HL-60 (cell line): ENCODE data around the gene CRIP3.

Source experiments
- DNase-seq, 2 experiments: peaks; one replicate each; pipeline ENCODE4 v3.0.0-alpha.2; 2010 to 2020; ENCODE audit warnings: low read depth in 1 of 2, low spot score in 1 of 2
- H3K27ac ChIP-seq: fragments of 250-450 bp; sonication (Bioruptor Pico); replicated peaks from 2 replicates; pipeline ENCODE4 v1.5.1; 2020; ENCODE audit warnings: mild to moderate bottlenecking, moderate library complexity
- H3K27me3 ChIP-seq: fragments of 250-450 bp; sonication (Bioruptor Pico); 2 replicates; pipeline ENCODE4 v1.5.1; 2021; ENCODE audit warnings: mild to moderate bottlenecking, moderate library complexity; ENCODE audit not compliant: insufficient read depth, poor library complexity, severe bottlenecking
- H3K4me3 ChIP-seq: replicated peaks from 2 replicates; pipeline ENCODE4 v1.5.1; 2011; ENCODE audit warnings: mild to moderate bottlenecking, control low read depth, low read length; ENCODE audit not compliant: insufficient read depth
- CTCF ChIP-seq: IDR thresholded peaks from one replicate; pipeline ENCODE4 v1.5.1; 2011; ENCODE audit warnings: low read length, control low read depth, inconsistent platforms; ENCODE audit not compliant: insufficient read depth
- GABPA ChIP-seq: IDR thresholded peaks from 2 replicates; pipeline ENCODE4 v1.6.1; 2012; ENCODE audit warnings: low read depth
- POLR2AphosphoS5 ChIP-seq: IDR thresholded peaks from 2 replicates; pipeline ENCODE4 v1.6.1; 2012; ENCODE audit warnings: low read depth
- SPI1 ChIP-seq: IDR thresholded peaks from 2 replicates; pipeline ENCODE4 v1.6.1; 2012; ENCODE audit warnings: low read depth, mild to moderate bottlenecking, borderline replicate concordance
- TF ChIP-seq, protein P1 (sequence below): IDR thresholded peaks from 2 replicates; pipeline ENCODE4 v1.6.1; 2012; ENCODE audit warnings: low read depth; ENCODE audit not compliant: insufficient replicate concordance

Gene CRIP3

GRCh38 chr6:43302126-43302525 lies 6.5 kb downstream of the CRIP3 start:
- Histone ChIP-seq H3K4me3 (no peak overlapping the region), H3K27ac (no peak overlapping the region), H3K27me3 (peaks cover 10% of the 10 kb centered on the region)
- TF ChIP-seq POLR2AphosphoS5 (no peak), CTCF (no peak), GABPA (no peak), SPI1 (no peak)
- TF ChIP-seq, protein P1, sequence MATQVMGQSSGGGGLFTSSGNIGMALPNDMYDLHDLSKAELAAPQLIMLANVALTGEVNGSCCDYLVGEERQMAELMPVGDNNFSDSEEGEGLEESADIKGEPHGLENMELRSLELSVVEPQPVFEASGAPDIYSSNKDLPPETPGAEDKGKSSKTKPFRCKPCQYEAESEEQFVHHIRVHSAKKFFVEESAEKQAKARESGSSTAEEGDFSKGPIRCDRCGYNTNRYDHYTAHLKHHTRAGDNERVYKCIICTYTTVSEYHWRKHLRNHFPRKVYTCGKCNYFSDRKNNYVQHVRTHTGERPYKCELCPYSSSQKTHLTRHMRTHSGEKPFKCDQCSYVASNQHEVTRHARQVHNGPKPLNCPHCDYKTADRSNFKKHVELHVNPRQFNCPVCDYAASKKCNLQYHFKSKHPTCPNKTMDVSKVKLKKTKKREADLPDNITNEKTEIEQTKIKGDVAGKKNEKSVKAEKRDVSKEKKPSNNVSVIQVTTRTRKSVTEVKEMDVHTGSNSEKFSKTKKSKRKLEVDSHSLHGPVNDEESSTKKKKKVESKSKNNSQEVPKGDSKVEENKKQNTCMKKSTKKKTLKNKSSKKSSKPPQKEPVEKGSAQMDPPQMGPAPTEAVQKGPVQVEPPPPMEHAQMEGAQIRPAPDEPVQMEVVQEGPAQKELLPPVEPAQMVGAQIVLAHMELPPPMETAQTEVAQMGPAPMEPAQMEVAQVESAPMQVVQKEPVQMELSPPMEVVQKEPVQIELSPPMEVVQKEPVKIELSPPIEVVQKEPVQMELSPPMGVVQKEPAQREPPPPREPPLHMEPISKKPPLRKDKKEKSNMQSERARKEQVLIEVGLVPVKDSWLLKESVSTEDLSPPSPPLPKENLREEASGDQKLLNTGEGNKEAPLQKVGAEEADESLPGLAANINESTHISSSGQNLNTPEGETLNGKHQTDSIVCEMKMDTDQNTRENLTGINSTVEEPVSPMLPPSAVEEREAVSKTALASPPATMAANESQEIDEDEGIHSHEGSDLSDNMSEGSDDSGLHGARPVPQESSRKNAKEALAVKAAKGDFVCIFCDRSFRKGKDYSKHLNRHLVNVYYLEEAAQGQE = no peak
- no peak for DNase-seq

- Histone ChIP-seq H3K27ac (no peak overlapping the region), H3K4me3 (no peak overlapping the region), H3K27me3 (peaks cover 10% of the 10 kb centered on the region)
- DNase-seq = no peak
- TF ChIP-seq SPI1 (no peak), GABPA (no peak), POLR2AphosphoS5 (no peak), CTCF (no peak)
- TF ChIP-seq, protein P1 = no peak
Measured at GRCh38 chr6:43301081-43301870, 7.3 kb downstream of the CRIP3 start.

DNA sequence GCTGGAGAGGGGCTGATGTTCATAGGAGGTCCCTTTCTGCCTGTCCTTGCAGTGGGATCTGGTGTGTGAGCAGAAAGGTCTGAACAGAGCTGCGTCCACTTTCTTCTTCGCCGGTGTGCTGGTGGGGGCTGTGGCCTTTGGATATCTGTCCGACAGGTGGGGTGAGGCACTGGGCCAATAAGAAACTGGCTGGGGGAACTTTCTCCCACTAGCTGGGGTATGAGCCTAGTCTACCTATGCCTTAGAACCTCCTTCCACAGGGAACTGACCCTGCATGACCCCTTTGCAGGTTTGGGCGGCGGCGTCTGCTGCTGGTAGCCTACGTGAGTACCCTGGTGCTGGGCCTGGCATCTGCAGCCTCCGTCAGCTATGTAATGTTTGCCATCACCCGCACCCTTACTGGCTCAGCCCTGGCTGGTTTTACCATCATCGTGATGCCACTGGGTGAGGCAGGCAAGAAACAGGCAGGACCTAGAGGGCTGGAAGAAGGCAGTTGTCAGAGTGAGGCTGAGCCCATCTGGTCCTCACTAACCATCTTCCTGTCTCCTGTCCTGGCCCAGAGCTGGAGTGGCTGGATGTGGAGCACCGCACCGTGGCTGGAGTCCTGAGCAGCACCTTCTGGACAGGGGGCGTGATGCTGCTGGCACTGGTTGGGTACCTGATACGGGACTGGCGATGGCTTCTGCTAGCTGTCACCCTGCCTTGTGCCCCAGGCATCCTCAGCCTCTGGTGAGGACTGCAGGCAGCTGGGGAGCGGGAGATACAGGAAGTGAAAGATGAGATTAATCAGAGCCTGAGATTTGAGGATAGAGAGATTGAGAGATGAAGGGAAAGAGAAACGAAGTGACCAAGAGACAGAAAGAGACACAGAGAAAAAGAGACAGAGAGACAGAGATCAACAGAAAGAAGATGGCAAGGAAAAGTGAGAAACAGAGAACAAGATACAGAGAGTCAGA lies 9.0 kb downstream of the CRIP3 start:
- no peak for DNase-seq
- no peak overlapping the region for H3K4me3 ChIP-seq
- no peak for TF ChIP-seq CTCF
- TF ChIP-seq, protein P1 = no peak
- TF ChIP-seq SPI1 = no peak
- TF ChIP-seq POLR2AphosphoS5 = no peak
- TF ChIP-seq GABPA = no peak

More for the DNA sequence above, 9.0 kb downstream of the CRIP3 start:
- Histone ChIP-seq H3K27me3 (peaks cover 10% of the 10 kb centered on the region), H3K27ac (no peak overlapping the region)
